ENCODE measurements around the gene RSPRY1. TPM values are rescaled to one million over a fixed set of nuclear protein-coding genes. Genes with fewer than 3 reads are reported as not detected.

The RSPRY1 gene
- total RNA-seq, 4 donors from 2014 or later: 28.2 to 31.8 (median 29.5) TPM

DNA sequence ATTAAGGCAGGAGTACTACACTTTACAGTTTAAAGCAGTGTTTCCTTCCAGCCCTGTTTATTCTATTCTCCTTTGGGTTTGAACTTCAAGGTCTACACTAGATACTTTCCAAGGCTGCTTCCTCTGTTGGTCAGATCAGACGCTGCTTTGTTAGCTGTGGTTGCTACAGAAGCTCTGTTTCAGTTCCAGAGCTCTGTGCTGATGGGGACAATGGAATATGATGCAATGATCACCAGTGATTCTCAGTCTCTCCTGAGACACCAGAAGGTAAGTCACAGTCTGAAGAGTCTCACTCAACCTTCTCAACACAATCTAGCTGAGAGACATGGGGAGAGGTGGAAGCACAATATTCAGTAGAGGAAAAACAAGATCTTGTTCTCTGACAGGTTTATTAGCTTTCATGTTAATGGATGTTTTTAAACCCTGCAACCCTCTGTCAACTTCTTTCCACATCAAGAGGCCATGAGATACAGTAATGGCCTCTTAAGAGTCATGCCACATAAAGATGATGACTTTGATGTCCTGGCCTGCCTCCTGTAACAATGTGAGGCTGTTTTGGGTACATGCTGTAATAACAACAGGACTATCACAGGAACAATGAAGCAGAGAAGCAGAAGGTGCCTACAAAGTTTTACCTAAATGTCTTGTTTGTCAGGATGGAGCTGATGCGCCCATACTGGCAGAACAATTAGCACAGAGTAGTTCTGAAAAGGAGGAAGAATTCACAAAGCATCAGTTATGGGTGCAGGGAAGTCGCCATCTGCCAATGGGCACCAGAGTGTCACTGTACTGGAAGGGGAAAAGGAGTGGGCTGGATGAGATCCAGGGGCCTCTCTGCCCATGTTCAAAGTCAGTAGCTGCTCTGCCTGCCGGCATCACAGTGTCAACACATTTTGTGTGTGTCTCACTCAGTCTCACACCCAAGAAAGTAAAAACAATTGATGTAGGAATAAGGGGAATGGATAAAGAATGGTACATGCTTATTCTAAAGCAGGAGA is 33.7 kb upstream of the RSPRY1 start:
- H3K9me3 ChIP-seq: no peaks in the 10 kb centered on the region
- H3K4me1 ChIP-seq: peaks cover 0 to 15% (median 5%) of the 10 kb centered on the region in 3 donors
- TF ChIP-seq EP300 (IDR thresholded peaks at IDR 0.05): no peak
- no peak for TF ChIP-seq POLR2A (IDR thresholded peaks at IDR 0.05)
- no peak for TF ChIP-seq POLR2AphosphoS5 (IDR thresholded peaks at IDR 0.05)
- TF ChIP-seq, protein P1, sequence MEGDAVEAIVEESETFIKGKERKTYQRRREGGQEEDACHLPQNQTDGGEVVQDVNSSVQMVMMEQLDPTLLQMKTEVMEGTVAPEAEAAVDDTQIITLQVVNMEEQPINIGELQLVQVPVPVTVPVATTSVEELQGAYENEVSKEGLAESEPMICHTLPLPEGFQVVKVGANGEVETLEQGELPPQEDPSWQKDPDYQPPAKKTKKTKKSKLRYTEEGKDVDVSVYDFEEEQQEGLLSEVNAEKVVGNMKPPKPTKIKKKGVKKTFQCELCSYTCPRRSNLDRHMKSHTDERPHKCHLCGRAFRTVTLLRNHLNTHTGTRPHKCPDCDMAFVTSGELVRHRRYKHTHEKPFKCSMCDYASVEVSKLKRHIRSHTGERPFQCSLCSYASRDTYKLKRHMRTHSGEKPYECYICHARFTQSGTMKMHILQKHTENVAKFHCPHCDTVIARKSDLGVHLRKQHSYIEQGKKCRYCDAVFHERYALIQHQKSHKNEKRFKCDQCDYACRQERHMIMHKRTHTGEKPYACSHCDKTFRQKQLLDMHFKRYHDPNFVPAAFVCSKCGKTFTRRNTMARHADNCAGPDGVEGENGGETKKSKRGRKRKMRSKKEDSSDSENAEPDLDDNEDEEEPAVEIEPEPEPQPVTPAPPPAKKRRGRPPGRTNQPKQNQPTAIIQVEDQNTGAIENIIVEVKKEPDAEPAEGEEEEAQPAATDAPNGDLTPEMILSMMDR (IDR thresholded peaks at IDR 0.05): no peak
- WGBS, 2 donors (ENCODE audit: low coverage in 1 of 2): 40 to 87% methylated on average over 1 to 4 of the region's 4 CpGs
- no peak overlapping the region for H3K4me3 ChIP-seq
- no peak for ATAC-seq
- H3K27me3 ChIP-seq: no peaks in the 10 kb centered on the region
- H3K27ac ChIP-seq: no peak overlapping the region
- H3K36me3 ChIP-seq: peaks cover 0 to 74% of the 10 kb centered on the region in 2 donors

DNA sequence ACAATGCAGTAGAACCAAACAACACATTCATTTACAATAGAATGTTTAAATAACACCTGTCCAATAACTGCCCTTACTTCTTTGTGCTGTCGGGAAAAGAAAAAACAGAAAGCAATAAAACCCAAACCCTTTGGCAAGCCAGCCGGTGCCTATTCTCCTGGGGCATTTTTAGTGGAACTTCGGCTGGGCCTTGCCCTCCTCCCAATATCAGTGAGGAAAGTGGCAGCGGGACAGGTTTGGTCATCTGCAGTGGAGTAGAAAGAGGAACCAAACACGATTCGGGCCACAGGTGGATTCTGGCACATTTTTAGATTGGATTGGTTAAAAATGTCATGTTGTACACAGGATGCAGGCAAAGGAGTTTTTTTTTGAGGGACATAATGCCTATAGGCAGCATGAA is 32.3 kb upstream of the RSPRY1 start:
- Histone ChIP-seq H3K4me3 (no peak overlapping the region), H3K27ac (no peak overlapping the region), H3K36me3 (peaks cover 0 to 82% of the 10 kb centered on the region in 2 donors), H3K4me1 (peaks cover 0 to under 1% (median 0%) of the 10 kb centered on the region in 3 donors), H3K9me3 (no peaks in the 10 kb centered on the region), H3K27me3 (no peaks in the 10 kb centered on the region)
- TF ChIP-seq POLR2AphosphoS5 (IDR thresholded peaks at IDR 0.05): no peak
- WGBS, 2 donors (ENCODE audit: low coverage in 1 of 2): 53 to 83% methylated on average over 3 to 6 of the region's 6 CpGs
- no peak for ATAC-seq

DNA sequence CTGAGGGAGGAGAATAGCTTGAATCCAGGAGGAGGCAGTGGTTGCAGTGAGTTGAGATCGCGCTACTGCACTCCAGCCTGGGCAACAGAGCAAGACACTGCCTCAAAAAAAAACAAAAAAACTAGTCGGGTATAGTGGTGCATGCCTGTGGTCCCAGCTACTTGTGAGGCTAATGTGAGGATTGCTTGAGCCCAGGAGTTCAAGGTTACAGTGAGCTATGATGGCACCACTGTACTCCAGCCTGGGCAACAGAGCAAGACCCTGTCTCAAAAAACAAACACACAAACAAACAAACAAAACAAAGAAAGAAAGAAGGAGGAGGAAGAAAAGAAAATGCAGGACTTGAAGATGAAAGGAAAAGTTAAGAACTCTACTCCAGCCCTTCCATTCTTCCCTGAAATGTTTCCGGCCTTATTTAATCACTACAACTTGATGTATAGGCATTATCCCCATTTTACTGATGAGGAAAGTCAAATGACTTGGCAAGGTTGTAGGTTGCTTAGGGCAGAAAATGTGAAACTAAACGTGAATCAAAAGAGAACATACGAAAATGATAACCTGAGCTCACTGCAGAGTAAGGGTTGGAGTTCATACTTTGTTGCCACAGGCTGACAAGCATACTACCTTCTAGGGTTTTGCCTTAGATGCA is 30.3 kb upstream of the RSPRY1 start:
- no peak overlapping the region for H3K4me3 ChIP-seq
- TF ChIP-seq POLR2AphosphoS5 (IDR thresholded peaks at IDR 0.05): no peak
- 90 to 94% methylated on average over 5 to 6 of the region's 6 CpGs for WGBS, 2 donors (ENCODE audit: low coverage in 1 of 2)
- no peak overlapping the region for H3K27ac ChIP-seq
- H3K36me3 ChIP-seq: peaks cover 0 to 91% of the 10 kb centered on the region in 2 donors
- H3K9me3 ChIP-seq: no peaks in the 10 kb centered on the region
- ATAC-seq: no peak
- H3K4me1 ChIP-seq: no peaks in the 10 kb centered on the region
- H3K27me3 ChIP-seq: no peaks in the 10 kb centered on the region

DNA sequence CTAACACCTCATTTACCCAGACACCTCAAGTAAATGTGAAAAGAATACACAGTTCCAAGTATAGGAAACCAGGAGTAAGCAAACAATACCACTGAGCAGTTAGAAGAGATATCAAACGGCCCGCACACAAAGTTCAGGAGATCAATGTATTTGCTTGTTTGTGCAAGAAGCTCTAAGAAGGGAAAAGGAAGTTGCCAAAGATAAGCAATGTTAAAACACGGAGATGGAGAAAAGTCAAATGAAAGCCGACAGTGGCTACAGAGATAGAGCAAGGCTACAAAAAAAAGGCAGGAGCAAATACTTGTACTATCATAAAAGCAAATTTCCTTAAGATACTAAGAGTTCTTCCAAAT is 29.8 kb upstream of the RSPRY1 start:
- no peaks in the 10 kb centered on the region for H3K27me3 ChIP-seq
- TF ChIP-seq, protein P1 (IDR thresholded peaks at IDR 0.05): no peak
- TF ChIP-seq POLR2A (IDR thresholded peaks at IDR 0.05) (no peak), EP300 (IDR thresholded peaks at IDR 0.05) (no peak), POLR2AphosphoS5 (IDR thresholded peaks at IDR 0.05) (no peak)
- ATAC-seq: no peak
- H3K4me1 ChIP-seq: no peaks in the 10 kb centered on the region
- H3K27ac ChIP-seq: no peak overlapping the region
- WGBS, 2 donors (ENCODE audit: low coverage in 1 of 2): 64 to 73% methylated on average over 3 to 4 of the region's 4 CpGs
- H3K9me3 ChIP-seq: no peaks in the 10 kb centered on the region
- peaks cover 0 to 95% of the 10 kb centered on the region in 2 donors for H3K36me3 ChIP-seq
- no peak overlapping the region for H3K4me3 ChIP-seq

DNA sequence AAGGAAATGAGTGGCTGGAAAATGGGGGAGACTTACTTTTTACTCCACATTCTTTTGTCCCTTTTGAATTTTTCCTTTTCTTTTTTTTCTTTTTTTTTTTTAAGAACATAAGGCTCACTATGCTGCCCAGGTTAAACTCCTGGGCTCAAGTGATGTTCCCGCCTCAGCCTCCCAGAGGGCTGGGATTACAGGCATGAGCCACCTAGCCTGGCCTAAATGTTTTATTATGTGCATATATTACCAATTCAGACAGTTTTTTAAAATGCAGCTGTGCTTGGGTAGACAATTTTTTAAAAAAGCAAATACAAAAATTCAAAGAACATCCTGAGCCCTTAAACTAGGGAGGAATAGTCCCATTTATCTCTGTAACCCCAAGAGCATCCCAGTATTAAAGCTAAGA is 28.6 kb upstream of the RSPRY1 start:
- no peaks in the 10 kb centered on the region for H3K9me3 ChIP-seq
- ATAC-seq: no peak
- peaks cover 0 to 95% of the 10 kb centered on the region in 2 donors for H3K36me3 ChIP-seq
- H3K27me3 ChIP-seq: no peaks in the 10 kb centered on the region
- no peaks in the 10 kb centered on the region for H3K4me1 ChIP-seq
- H3K4me3 ChIP-seq: no peak overlapping the region
- TF ChIP-seq POLR2AphosphoS5 (IDR thresholded peaks at IDR 0.05): no peak
- TF ChIP-seq POLR2A (IDR thresholded peaks at IDR 0.05): no peak
- no peak for TF ChIP-seq EP300 (IDR thresholded peaks at IDR 0.05)
- TF ChIP-seq, protein P1 (IDR thresholded peaks at IDR 0.05): no peak
- H3K27ac ChIP-seq: no peak overlapping the region
- 80 to 100% methylated on average over 1 of the region's 1 CpG for WGBS, 2 donors (ENCODE audit: low coverage in 1 of 2)

Measured in gastroesophageal sphincter (tissue), 4 donors.